Stimulated activated CD4-positive, alpha-beta T cell treated with anti-CD3 and anti-CD28 coated beads, Interleukin-12 subunit alpha, Interleukin-12 subunit beta, amount 100 ng/mL, for 48 hours (primary cell): ENCODE data around the gene HNRNPUL1.
"Not testable (repeated sequence)": the region's sequence is repeated elsewhere in the genome, so short reads cannot be mapped to it uniquely, and the experiment has no call there.

Source experiments
- DNase-seq, 3 donors: peaks; one replicate each; pipeline ENCODE4 v3.0.0-alpha.2; 2020; ENCODE audit warnings: low read depth in 2 of 3, low spot score in 1 of 3

HNRNPUL1 gene

GRCh38 chr19:41324921-41325639, 60.9 kb downstream of the HNRNPUL1 start:
- DNase-seq = no peak

DNA sequence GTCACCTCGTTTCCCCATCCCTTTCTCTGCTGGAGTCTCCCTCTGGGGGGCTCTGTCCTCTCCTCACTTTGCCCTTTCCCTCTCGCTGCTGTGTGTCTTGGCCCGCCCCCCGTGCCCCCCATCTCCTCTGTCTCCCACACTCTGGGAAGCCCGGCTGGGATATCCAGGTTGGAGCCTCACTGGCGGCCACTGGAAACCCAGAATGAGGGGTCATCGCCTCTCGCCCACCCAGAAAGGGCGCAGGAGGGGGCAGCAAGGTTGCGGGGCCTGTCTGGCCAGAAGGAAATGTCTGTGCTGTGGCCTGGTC, 61.4 kb downstream of the HNRNPUL1 start:
- DNase-seq = no peak

DNA sequence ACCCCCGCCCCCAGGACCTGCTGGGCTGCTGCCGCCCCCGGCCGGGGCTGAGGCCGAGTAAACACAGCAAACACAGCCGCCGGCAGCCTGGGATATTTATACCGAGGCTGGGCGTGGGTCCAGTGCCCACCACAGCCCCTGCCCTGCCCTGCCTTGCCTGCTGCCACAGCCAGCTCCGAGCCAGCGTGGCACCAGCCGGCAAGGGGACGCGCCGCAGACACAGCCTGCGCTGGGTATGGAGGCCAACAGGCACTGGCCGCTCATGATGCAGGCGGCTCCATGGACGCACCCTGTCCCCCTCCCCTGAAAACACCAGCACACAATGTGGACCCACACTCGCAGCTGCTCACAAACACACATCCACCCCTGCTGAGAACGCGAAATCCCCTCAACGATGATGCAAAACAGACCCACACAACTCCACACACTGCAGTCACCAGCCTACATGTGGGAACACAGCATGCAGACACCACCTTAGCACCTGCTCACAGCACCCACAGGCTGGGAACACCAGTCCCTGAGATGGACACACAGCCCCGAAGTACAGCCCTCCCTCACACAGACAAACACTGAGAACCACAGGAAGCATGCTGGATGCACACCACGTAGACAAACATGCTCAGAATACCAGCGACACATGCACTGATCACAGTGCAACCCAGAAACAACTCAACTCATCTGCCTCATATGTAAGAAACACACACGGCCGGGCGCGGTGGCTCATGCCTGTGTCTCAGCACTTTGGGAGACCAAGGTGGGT, 62.0 kb downstream of the HNRNPUL1 start:
- DNase-seq = no peak

DNA sequence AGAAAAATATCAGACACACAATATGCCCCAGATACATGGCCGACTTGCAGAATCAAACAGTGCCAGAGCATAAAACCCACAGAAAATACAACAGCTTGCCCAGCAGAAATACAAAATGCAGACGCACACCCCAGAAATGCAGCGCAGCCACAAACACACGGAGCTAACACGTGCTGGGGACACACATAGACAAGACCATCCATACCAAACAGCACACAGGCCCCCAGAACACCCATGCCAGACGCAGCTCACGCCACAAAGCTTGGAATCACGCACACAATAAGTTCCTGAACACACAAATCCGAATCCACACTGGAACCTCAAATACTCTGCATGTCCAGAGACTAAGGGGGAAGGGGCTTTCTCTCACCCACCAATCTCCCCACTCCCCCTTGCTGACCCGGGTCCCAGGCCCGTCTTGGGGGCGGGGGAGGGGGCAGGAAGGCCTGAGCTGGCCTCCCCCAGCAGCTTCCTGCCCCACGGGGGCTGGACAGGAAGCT, 63.0 kb downstream of the HNRNPUL1 start:
- no peak for DNase-seq

- peak; percentile 66 to 73 (median 71) for DNase-seq
These were observed 63.5 kb downstream of the HNRNPUL1 start for GRCh38 chr19:41327576-41328156.

DNA sequence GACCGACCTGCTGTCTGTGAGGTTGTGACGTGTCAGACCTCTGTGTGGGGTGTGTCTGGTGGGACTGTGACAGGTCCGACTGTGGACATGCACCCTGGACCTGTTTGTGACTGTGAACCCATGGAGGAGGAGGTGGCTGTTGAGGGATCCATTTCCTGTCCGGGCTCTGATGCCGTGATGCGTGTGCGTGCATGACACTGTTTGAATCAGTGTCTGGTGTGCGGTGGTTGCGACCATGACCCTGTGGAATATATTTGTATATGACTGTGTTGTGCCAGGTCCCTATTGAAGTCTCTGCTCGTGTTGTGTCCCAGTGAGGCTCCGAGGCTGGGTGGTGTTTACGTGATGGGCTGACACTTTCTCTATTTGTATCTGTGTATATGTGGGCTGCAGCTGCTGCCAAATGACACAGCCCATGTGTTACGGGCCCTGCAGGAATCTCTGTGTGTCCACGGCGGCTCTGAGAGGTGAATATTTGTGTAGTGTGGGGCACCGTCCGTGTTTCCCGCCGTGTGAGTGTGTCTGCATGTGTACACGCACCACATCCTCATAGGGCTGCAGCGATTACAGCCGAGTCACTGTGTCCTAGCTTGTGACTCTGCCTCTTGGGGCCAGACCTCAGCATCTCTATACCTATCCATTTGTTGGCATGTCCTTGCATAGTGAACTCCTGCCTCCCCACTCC, 64.1 kb downstream of the HNRNPUL1 start:
- peak in 1 of 3 donors; percentile 54 for DNase-seq

DNA sequence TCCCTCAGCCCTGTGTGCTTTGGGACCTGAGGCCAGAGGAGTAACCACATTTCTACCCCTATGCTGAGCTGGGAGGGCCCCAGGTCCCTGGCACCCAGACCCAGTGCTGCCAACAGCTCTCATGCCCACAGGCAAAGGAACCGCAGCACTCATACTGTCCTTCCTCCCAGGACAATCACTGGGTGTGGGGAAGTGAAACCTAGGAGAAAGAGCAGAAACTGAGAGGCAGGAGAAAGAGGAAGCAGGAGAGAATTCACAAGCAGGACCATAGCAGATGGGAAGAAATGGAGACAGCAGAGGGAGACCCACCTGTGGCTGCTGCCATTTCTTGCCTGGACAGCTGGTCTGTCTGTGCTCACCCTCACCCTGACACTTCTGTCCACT, 64.7 kb downstream of the HNRNPUL1 start:
- no peak for DNase-seq

- DNase-seq = no peak
These were observed 66.3 kb downstream of the HNRNPUL1 start for GRCh38 chr19:41330481-41330880.

GRCh38 chr19:41330946-41331678, 66.9 kb downstream of the HNRNPUL1 start:
- no peak for DNase-seq

DNA sequence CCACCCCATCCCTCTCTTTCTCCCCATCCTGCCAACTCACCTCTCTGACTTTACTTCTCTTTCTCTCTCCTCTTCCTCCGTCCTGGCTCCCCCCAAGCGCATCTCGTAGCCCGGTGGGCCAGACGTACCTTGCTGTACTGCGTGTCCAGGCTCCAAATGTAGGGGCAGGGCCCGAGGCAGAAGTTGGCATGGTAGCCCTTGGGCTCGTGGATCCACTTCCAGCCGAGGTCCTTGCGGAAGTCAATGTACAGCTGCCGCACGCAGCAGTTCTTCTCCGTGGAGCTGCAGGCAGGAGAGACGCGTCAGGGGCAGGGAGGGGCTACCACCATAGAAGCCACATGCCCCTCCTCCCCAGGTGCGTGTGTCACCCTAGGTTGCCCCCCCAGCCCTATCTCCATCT, 67.8 kb downstream of the HNRNPUL1 start:
- no peak for DNase-seq

- no peak for DNase-seq
These were observed 68.3 kb downstream of the HNRNPUL1 start for GRCh38 chr19:41332468-41332867.

- DNase-seq = no peak
These were observed 70.6 kb downstream of the HNRNPUL1 start for GRCh38 chr19:41334793-41335192.

- DNase-seq = no peak
These were observed 71.3 kb downstream of the HNRNPUL1 start for GRCh38 chr19:41335467-41335866.

GRCh38 chr19:41339936-41340335, 75.8 kb downstream of the HNRNPUL1 start:
- DNase-seq = no peak

DNA sequence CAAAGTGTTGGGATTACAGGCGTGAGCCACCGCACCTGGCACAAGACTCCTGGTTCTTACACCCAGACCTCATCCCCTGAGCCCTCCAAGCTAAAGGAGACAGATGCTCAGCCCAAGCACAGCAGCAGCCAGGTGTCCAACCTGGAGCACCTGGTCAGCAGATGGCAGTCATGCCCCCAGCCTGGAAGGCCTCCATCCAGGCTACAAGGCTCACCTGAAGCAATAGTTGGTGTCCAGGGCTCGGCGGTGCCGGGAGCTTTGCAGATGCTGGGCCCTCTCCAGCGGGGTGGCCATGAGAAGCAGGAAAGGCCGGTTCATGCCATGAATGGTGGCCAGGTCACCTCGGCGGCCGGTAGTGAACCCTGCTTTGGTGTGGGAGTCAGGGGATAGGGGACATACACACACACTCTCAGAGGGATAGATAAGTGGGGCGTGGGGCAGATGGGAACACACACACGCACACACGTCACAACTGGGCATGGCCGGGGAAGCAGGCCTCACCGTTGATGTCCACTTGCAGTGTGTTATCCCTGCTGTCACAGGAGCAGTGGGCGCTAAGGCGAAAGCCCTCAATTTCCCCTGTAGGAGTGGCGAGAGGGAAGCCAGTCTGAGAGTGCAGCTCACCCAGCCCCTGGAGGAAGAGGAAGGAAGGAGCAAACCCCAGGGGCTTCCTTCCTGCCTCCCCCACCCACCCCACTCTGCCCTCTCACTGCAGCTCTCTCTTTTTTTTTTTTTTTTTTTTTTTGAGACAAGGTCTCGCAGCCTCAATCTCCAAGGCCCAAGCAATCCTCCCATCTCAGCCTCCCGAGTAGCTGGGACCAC, 77.7 kb downstream of the HNRNPUL1 start:
- DNase-seq = no peak

DNA sequence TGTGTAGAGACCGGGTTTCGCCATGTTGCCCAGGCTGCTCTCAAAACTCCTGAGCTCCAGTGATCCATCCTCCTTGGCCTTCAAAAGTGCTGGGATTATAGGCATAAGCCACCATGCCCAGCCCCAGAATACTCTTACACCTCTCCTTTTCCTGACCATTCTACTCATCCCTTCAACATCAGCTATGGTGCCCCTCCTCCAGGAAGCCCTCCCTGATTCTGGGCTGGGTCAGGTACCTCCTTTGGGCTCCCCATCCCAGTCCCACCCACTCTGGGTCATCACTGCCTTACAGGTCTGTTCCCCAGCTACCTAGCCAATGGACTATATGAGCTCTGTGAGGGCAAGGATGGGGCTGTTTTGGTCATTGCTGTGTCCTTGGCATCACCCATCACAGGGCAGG, 80.0 kb downstream of the HNRNPUL1 start:
- no peak for DNase-seq

DNA sequence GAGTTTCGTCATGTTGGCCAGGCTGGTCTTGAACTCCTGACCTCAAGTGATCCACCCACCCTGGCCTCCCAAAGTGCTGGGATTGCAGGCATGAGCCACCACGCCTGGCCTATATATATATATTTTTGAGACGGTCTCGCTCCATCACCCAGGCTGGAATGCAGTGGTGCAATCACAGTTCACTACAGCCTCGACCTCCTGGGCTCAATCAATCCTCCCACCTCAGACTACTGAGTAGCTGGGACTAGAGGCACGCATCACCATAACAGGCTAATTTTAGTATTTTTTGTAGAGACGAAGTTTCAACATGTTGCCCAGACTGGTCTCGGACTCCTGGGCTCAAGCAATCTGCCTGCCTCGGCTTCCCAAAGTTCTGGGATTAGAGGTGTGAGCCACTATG, 82.7 kb downstream of the HNRNPUL1 start:
- DNase-seq = not testable (repeated sequence)

DNA sequence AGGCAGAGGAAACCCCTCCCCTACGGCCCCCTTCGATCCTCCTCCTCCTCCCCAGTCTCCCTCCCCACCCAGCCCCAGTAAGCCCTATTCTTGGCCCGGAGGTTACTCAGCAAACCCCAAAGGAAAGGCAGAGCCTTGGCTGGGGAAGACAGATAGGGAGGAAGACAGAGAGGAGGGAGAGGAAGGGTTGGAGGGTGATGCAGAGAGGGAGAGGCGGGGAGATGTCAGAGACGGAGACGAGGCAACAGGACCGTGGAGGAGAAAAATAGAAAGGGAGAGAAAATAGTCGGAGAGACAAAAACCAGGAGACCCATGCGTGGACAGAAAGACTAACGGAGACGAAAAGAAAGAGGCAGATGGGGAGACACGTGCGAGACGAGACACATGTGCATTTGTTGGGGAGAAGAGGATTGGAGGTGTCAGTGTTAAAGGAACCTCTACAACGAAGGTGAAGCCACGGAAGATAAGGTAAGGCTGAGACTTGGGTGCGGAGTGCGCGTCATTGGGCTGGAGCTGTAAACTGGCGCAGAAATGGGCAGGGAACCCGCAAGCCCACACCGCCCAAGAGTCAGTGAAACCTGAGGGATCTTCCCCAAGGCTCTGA, 86.7 kb downstream of the HNRNPUL1 start:
- no peak for DNase-seq

- DNase-seq = peak; percentile 65 to 77 (median 76)
These were observed 87.4 kb downstream of the HNRNPUL1 start for GRCh38 chr19:41351339-41352245.
